Lower leg skin (tissue), 4 donors: ENCODE data around the gene WWTR1. TPM values are rescaled to one million over a fixed set of nuclear protein-coding genes. Genes with fewer than 3 reads are reported as not detected.
A peak's percentile ranks its signal among the peaks of the same experiment; 100 is the strongest.

Experiments used
- DNase-seq, 2 donors: peaks; one replicate each; pipeline ENCODE4 v3.0.0-alpha.2; 2019; ENCODE audit warnings: low spot score in 2 of 2
- H3K4me3 ChIP-seq: fragments of 200-600 bp; sonication (generic); 2 replicates; pipeline ENCODE4 v1.5.1; 2017; ENCODE audit warnings: mild to moderate bottlenecking, low read depth; ENCODE audit not compliant: poor library complexity, severe bottlenecking
- CTCF ChIP-seq, 3 donors: fragments of 450-650 bp; IDR thresholded peaks; one replicate each; pipeline ENCODE4 v1.5.1; 2016; ENCODE audit warnings: antibody characterized with exemption in 3 of 3, mild to moderate bottlenecking in 3 of 3, moderate library complexity in 2 of 3
- POLR2A ChIP-seq, 2 donors: fragments of 450-650 bp; IDR thresholded peaks; one replicate each; pipeline ENCODE4 v1.6.1; 2016 to 2017; ENCODE audit warnings: antibody characterized with exemption in 2 of 2, mild to moderate bottlenecking in 1 of 2, moderate library complexity in 1 of 2
- WGBS, 2 donors: methylation state at CpG; one replicate each; pipeline ENCODE4 v1.1.5; 2018; 5-methylcytosine and 5-hydroxymethylcytosine counted together
- intact Hi-C: fragments of 100-400 bp; cut with DNase I; formaldehyde crosslinking; loops from one replicate; pipeline ENCODE4 v1.15.0; 2023; ENCODE audit warnings: low total_unique reads
- total RNA-seq, 4 donors: library from RNA; depleted of rRNA; stranded (reverse); fragments of >200 nt; gene quantifications; one replicate each; pipeline ENCODE4 v1.1.0, GENCODE V29; 2016

WWTR1 gene
- total RNA-seq, 4 donors from 2014 or later: 52.4 to 78.1 (median 56.1) TPM

- intact Hi-C loops: no loop called here
- no peak overlapping the region for H3K4me3 ChIP-seq
- TF ChIP-seq POLR2A (IDR thresholded peaks at IDR 0.05) (no peak), CTCF (IDR thresholded peaks at IDR 0.05) (no peak)
- WGBS, 2 donors: 77 to 81% methylated on average over 6 of the region's 6 CpGs
- no peak for DNase-seq
These were observed 170.1 kb downstream of the WWTR1 start for GRCh38 chr3:149487598-149488197.

- intact Hi-C loops: no loop called here
- WGBS, 2 donors: 57 to 58% methylated on average over 5 of the region's 5 CpGs
- no peak overlapping the region for H3K4me3 ChIP-seq
- no peak for DNase-seq
- TF ChIP-seq POLR2A (IDR thresholded peaks at IDR 0.05) (no peak), CTCF (IDR thresholded peaks at IDR 0.05) (no peak)
These were observed 171.1 kb downstream of the WWTR1 start for GRCh38 chr3:149486726-149487125.

DNA sequence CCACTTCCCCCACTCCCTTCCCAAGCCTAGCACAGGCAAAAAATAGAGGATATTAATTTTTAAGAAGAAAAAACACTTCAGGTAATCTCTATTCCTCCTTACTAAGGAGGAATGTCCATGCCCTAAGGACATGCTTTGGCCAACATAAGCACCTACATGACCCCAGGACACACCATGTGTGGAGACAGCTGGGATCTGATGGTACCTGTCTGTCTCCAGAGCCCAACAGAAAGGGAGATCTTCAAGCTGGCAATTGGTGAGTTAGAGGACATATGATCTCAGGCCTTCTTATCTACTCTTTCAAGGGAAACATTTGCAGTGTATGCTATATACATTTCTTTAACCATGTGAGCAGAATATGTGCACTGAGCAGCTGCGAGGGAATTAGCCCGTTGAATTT lies 176.3 kb downstream of the WWTR1 start:
- WGBS, 2 donors: 91 to 96% methylated on average over 2 of the region's 2 CpGs
- intact Hi-C loops: no loop called here
- H3K4me3 ChIP-seq: no peak overlapping the region
- no peak for TF ChIP-seq CTCF (IDR thresholded peaks at IDR 0.05)
- no peak for TF ChIP-seq POLR2A (IDR thresholded peaks at IDR 0.05)
- DNase-seq: no peak

- intact Hi-C loops: no loop called here
- no peak for DNase-seq
- TF ChIP-seq CTCF (IDR thresholded peaks at IDR 0.05) (no peak), POLR2A (IDR thresholded peaks at IDR 0.05) (no peak)
- H3K4me3 ChIP-seq: no peak overlapping the region
- 88 to 92% methylated on average over 3 of the region's 3 CpGs for WGBS, 2 donors
These were observed 176.8 kb downstream of the WWTR1 start for GRCh38 chr3:149481056-149481455.

GRCh38 chr3:149480326-149481017 lies 177.4 kb downstream of the WWTR1 start:
- WGBS, 2 donors: 78% methylated on average over 15 of the region's 15 CpGs
- H3K4me3 ChIP-seq: no peak overlapping the region
- DNase-seq: peak; percentile 48 to 90
- intact Hi-C loops: no loop called here
- TF ChIP-seq POLR2A (IDR thresholded peaks at IDR 0.05) (no peak), CTCF (IDR thresholded peaks at IDR 0.05) (no peak)
